ENCODE measurements around the gene BTG3.

DNA sequence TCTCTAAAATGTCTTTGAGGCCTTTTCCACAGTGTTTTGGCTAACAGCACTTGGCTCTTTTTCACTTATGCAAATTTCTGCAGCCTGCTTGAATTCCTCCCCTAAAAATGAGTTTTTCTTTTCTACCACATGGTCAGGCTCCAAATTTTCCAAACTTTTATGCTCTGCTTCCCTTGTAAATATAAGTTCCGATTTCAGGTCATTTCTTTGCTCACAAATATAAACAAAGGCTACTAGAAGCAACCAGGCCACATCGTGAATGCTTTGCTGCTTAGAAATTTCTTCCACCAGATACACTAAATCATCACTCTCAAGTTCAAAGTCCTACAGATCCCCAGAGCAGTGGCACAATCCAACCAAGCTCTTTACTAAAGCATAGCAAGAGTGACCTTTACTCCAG is 28.1 kb upstream of the BTG3 start:
- TF ChIP-seq YY1 (IDR thresholded peaks at IDR 0.05; ENCODE audit: insufficient read depth, insufficient read length) (no peak), ZNF274 (IDR thresholded peaks at IDR 0.05; ENCODE audit: low read depth, low read length) (no peak)
